ENCODE data around the gene DSC1. TPM values are rescaled to one million over a fixed set of nuclear protein-coding genes. Genes with fewer than 3 reads are reported as not detected.

The DSC1 gene, protein sequence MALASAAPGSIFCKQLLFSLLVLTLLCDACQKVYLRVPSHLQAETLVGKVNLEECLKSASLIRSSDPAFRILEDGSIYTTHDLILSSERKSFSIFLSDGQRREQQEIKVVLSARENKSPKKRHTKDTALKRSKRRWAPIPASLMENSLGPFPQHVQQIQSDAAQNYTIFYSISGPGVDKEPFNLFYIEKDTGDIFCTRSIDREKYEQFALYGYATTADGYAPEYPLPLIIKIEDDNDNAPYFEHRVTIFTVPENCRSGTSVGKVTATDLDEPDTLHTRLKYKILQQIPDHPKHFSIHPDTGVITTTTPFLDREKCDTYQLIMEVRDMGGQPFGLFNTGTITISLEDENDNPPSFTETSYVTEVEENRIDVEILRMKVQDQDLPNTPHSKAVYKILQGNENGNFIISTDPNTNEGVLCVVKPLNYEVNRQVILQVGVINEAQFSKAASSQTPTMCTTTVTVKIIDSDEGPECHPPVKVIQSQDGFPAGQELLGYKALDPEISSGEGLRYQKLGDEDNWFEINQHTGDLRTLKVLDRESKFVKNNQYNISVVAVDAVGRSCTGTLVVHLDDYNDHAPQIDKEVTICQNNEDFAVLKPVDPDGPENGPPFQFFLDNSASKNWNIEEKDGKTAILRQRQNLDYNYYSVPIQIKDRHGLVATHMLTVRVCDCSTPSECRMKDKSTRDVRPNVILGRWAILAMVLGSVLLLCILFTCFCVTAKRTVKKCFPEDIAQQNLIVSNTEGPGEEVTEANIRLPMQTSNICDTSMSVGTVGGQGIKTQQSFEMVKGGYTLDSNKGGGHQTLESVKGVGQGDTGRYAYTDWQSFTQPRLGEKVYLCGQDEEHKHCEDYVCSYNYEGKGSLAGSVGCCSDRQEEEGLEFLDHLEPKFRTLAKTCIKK
- polyA plus RNA-seq = under 1 TPM in 1 of 4 donors, not detected in 3; 0.03 TPM
- long read RNA-seq, donor 1 = 0 reads
- long read RNA-seq, donor 2 = 0 reads
- long read RNA-seq, donor 3 = 0 reads
- long read RNA-seq, donor 4 = 0 reads
- long read RNA-seq, donor 5 = 0 reads
- long read RNA-seq, donor 6 = 0 reads
- long read RNA-seq, donor 7 = 0 reads
- long read RNA-seq, donor 8 = 0 reads
- long read RNA-seq, donor 9 = 0 reads
- long read RNA-seq, donor 10 = 0 reads

DNA sequence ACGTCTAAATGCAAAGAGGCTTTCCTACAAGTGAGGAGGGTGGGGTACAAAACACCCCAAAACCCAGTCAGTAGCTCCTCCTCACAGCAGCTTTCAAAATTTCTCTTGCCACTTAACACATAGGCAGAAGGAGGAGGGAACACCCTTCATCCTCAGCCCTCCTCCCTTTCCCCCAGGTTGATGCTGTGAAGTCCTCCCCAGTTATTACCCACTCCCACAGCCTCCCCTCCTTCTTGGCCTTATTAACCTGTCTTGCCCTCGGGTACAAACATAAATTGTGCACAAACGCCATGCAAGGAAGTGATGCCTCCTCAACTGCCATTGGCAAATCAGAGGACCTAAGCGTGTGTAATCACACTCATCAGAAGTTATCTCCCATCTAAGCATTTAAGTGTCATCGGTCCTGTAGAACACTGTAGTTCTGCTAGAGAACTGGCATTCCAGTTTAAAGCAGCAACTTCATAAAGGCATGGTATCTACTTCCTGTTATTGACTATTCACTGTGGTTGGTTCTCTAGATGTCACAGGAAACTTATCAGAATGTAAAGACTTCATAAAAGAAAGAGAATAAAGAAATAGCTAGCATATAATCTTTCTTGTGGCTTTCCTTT, at the start of gene DSC1:
Gene DSC1 (minus strand): TSS at position 32 of the 611 bp plus-strand sequence. CDS start 262 bp downstream, outside the sequence.
- H3K36me3 ChIP-seq (ENCODE audit: control insufficient read depth in 3 of 3, insufficient read depth in 2 of 3, low read depth in 1 of 3, low read length in 3 of 3) = no peaks in the 10 kb centered on the region
- DNase-seq (no peak), FAIRE-seq (no peak)
- no peaks in the 10 kb centered on the region for H3K27me3 ChIP-seq (ENCODE audit: control insufficient read depth in 3 of 3, insufficient read depth in 3 of 3, low read length in 3 of 3)
- no peak within 1 kb of the TSS for H3K4me3 ChIP-seq (ENCODE audit: low read depth in 1 of 3, low read length in 3 of 3)
- H3K9me3 ChIP-seq (ENCODE audit: control insufficient read depth in 2 of 2, insufficient read depth in 1 of 2, low read depth in 1 of 2, low read length in 1 of 2) = peaks cover 0 to 3% of the 10 kb centered on the region in 2 donors
- no peaks in the 10 kb centered on the region for H3K4me1 ChIP-seq (ENCODE audit: control insufficient read depth in 3 of 3, insufficient read depth in 2 of 3, low read depth in 1 of 3, low read length in 2 of 3)
- H3K27ac ChIP-seq (ENCODE audit: low read depth in 1 of 3, low read length in 2 of 3) = no peak within 1 kb of the TSS
- 62 to 71% (median 70%) methylated on average over 5 of the region's 5 CpGs for WGBS, 3 donors

DNA sequence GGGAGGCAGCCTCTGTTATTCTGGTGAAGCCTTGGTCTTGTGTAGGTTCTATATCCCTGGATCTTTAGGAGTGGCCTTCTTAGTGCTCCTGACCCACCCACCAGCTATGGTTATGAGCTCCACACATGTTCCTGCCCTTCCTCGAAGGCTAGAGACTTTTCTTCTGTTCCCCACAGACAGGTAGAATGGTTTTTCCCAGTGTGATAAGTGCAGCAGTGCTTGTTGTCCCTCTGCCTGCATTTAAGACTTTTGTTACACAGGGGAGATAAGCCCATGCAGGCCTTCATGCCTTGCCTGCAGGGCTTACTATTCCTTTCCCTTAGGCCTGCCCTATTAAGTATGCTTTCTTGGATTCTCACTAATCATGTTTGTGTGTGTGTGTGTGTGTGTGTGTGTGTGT, 48.4 kb upstream of the DSC1 start:
- peak overlapping the region in 2 of 3 donors; percentile 32 to 72 for H3K27ac ChIP-seq (ENCODE audit: low read depth in 1 of 3, low read length in 2 of 3)
- FAIRE-seq (no peak), DNase-seq (peak in 1 of 2 donors; percentile 37)
- WGBS, 3 donors = 13 to 46% (median 14%) methylated on average over 1 of the region's 1 CpG
- H3K27me3 ChIP-seq (ENCODE audit: control insufficient read depth in 3 of 3, insufficient read depth in 3 of 3, low read length in 3 of 3) = no peaks in the 10 kb centered on the region
- H3K4me3 ChIP-seq (ENCODE audit: low read depth in 1 of 3, low read length in 3 of 3) = no peak overlapping the region
- peaks cover 0 to 46% (median 3%) of the 10 kb centered on the region in 3 donors for H3K4me1 ChIP-seq (ENCODE audit: control insufficient read depth in 3 of 3, insufficient read depth in 2 of 3, low read depth in 1 of 3, low read length in 2 of 3)
- no peaks in the 10 kb centered on the region for H3K9me3 ChIP-seq (ENCODE audit: control insufficient read depth in 2 of 2, insufficient read depth in 1 of 2, low read depth in 1 of 2, low read length in 1 of 2)
- H3K36me3 ChIP-seq (ENCODE audit: control insufficient read depth in 3 of 3, insufficient read depth in 2 of 3, low read depth in 1 of 3, low read length in 3 of 3) = no peaks in the 10 kb centered on the region

DNA sequence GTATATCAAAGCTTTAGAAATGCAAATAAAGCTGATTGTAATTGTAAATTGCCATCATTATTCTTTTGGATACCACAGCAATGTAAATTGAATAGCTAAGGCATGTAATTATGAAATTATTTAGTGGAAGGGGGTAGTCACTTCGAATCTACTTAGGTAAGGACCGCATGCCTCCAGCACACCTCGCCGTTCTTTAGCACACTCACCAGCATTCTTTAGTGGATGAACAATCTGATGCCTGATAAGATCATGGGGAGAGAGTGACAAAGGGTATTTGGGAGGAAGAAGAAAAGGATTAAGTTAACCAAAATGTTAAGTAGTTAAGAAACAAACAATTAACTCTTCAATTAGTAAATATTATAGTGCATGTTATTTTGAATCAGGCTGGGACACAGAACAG, 46.4 kb upstream of the DSC1 start:
- H3K36me3 ChIP-seq (ENCODE audit: control insufficient read depth in 3 of 3, insufficient read depth in 2 of 3, low read depth in 1 of 3, low read length in 3 of 3) = no peaks in the 10 kb centered on the region
- H3K4me1 ChIP-seq (ENCODE audit: control insufficient read depth in 3 of 3, insufficient read depth in 2 of 3, low read depth in 1 of 3, low read length in 2 of 3) = peaks cover 0 to 56% (median 7%) of the 10 kb centered on the region in 3 donors
- WGBS, 3 donors = 17 to 60% (median 41%) methylated on average over 4 of the region's 4 CpGs
- H3K27ac ChIP-seq (ENCODE audit: low read depth in 1 of 3, low read length in 2 of 3) = peak overlapping the region in 1 of 3 donors; percentile 90
- no peak for DNase-seq
- no peaks in the 10 kb centered on the region for H3K27me3 ChIP-seq (ENCODE audit: control insufficient read depth in 3 of 3, insufficient read depth in 3 of 3, low read length in 3 of 3)
- FAIRE-seq = no peak
- no peaks in the 10 kb centered on the region for H3K9me3 ChIP-seq (ENCODE audit: control insufficient read depth in 2 of 2, insufficient read depth in 1 of 2, low read depth in 1 of 2, low read length in 1 of 2)
- H3K4me3 ChIP-seq (ENCODE audit: low read depth in 1 of 3, low read length in 3 of 3) = no peak overlapping the region

DNA sequence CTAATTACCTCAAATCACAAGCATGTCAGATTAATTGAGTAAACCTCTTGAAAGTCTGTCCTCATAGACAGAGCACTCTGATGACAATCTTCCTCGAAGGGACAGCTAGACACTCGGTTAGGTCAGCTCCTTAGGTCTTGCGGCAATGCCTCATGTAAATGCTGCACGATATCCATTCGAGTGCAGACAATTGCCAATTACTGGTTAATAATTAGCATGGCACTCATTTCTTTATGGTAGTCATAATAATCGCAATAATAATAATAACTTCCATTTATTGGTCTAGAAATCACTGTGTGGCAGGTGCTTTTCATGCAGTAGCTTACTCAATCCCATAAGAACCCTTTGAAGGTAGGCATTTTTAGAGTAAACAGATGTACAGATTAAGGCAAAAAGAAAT, 44.7 kb upstream of the DSC1 start:
- Histone ChIP-seq H3K27ac (ENCODE audit: low read depth in 1 of 3, low read length in 2 of 3) (peak overlapping the region; percentile 54 to 90 (median 77)), H3K4me3 (ENCODE audit: low read depth in 1 of 3, low read length in 3 of 3) (peak overlapping the region in 1 of 3 donors; percentile 2), H3K36me3 (ENCODE audit: control insufficient read depth in 3 of 3, insufficient read depth in 2 of 3, low read depth in 1 of 3, low read length in 3 of 3) (no peaks in the 10 kb centered on the region), H3K4me1 (ENCODE audit: control insufficient read depth in 3 of 3, insufficient read depth in 2 of 3, low read depth in 1 of 3, low read length in 2 of 3) (peaks cover 0 to 44% (median 7%) of the 10 kb centered on the region in 3 donors), H3K27me3 (ENCODE audit: control insufficient read depth in 3 of 3, insufficient read depth in 3 of 3, low read length in 3 of 3) (no peaks in the 10 kb centered on the region), H3K9me3 (ENCODE audit: control insufficient read depth in 2 of 2, insufficient read depth in 1 of 2, low read depth in 1 of 2, low read length in 1 of 2) (no peaks in the 10 kb centered on the region)
- DNase-seq = peak; percentile 87 to 90
- no peak for FAIRE-seq
- 24 to 67% (median 31%) methylated on average over 6 of the region's 6 CpGs for WGBS, 3 donors

DNA sequence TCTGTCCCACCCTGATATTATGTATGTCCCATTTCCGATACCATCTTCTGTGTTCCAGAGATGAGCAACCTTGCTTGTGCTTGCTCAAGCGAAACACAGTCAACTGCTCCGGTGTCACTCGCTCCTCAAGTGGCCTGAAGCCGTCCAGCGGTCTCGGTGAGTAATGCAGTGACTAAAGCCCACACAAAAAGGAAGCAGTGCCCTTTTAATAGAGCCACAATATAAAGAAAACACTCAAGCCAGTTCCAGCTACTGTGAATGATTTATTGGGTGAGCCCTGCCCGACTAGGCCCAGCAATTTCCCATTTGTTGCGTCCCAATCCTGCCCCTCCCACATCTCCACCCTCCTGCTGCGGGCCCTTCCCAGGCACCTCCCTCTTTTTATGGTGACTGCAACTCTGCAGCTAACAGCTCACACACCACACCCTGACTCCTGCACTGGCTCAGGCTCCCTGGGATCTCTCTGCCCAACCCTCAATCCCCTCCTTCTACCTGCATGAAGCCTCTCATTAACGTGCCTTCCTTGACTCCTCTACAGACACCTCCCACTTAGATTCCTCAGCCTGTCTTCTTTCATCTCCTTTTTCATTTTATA, 44.2 kb upstream of the DSC1 start:
- Histone ChIP-seq H3K9me3 (ENCODE audit: control insufficient read depth in 2 of 2, insufficient read depth in 1 of 2, low read depth in 1 of 2, low read length in 1 of 2) (no peaks in the 10 kb centered on the region), H3K4me1 (ENCODE audit: control insufficient read depth in 3 of 3, insufficient read depth in 2 of 3, low read depth in 1 of 3, low read length in 2 of 3) (peaks cover 0 to 41% (median 7%) of the 10 kb centered on the region in 3 donors), H3K4me3 (ENCODE audit: low read depth in 1 of 3, low read length in 3 of 3) (peak overlapping the region in 1 of 3 donors; percentile 38), H3K27ac (ENCODE audit: low read depth in 1 of 3, low read length in 2 of 3) (peak overlapping the region; percentile 54 to 90 (median 77)), H3K36me3 (ENCODE audit: control insufficient read depth in 3 of 3, insufficient read depth in 2 of 3, low read depth in 1 of 3, low read length in 3 of 3) (no peaks in the 10 kb centered on the region), H3K27me3 (ENCODE audit: control insufficient read depth in 3 of 3, insufficient read depth in 3 of 3, low read length in 3 of 3) (no peaks in the 10 kb centered on the region)
- WGBS, 3 donors = 7 to 19% (median 12%) methylated on average over 11 of the region's 11 CpGs
- FAIRE-seq (peak; percentile 33), DNase-seq (peak; percentile 97 to 99)

DNA sequence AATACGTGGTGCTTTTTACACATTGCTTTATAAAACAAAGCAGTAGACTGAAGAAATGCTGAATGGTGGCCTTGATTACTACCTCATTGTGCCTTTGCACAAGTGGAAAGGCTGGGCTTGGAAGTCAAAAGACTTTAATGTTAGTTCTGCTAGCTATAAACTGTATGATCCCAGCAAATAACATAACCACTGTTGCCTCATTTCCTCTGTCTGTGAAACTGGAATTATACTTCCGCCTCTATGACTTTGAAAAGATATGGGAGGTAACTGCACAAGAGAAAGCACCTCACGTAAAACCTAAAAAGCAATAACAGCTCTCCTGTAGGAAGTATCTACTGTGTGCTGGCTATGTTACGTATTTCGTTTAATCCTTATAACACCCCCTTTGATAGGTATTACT, 43.4 kb upstream of the DSC1 start:
- Histone ChIP-seq H3K36me3 (ENCODE audit: control insufficient read depth in 3 of 3, insufficient read depth in 2 of 3, low read depth in 1 of 3, low read length in 3 of 3) (no peaks in the 10 kb centered on the region), H3K4me1 (ENCODE audit: control insufficient read depth in 3 of 3, insufficient read depth in 2 of 3, low read depth in 1 of 3, low read length in 2 of 3) (peaks cover 0 to 33% (median 6%) of the 10 kb centered on the region in 3 donors), H3K9me3 (ENCODE audit: control insufficient read depth in 2 of 2, insufficient read depth in 1 of 2, low read depth in 1 of 2, low read length in 1 of 2) (no peaks in the 10 kb centered on the region), H3K27ac (ENCODE audit: low read depth in 1 of 3, low read length in 2 of 3) (peak overlapping the region; percentile 64 to 90 (median 86)), H3K27me3 (ENCODE audit: control insufficient read depth in 3 of 3, insufficient read depth in 3 of 3, low read length in 3 of 3) (no peaks in the 10 kb centered on the region), H3K4me3 (ENCODE audit: low read depth in 1 of 3, low read length in 3 of 3) (peak overlapping the region in 1 of 3 donors; percentile 38)
- FAIRE-seq (no peak), DNase-seq (peak; percentile 78)
- 14 to 62% (median 46%) methylated on average over 5 of the region's 5 CpGs for WGBS, 3 donors

DNA sequence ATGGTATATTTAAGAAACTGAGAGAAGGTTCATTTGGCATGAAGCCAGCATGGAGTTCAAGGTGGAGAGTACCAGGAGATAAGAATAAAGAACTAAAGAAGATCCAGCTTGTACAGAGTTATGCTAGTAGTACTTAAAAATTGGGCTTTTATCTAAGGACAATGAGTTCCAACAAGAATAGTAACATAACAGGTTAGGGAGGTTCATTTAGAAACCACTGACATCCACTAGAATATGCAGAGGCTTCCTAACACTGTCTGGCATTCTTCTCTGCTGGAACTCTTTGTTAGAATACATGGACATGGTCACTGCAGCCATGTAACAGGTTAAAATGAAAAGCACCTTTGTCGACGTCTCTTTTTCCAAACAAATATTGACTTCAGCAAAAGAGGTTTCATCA, 42.6 kb upstream of the DSC1 start:
- H3K4me1 ChIP-seq (ENCODE audit: control insufficient read depth in 3 of 3, insufficient read depth in 2 of 3, low read depth in 1 of 3, low read length in 2 of 3) = peaks cover 0 to 27% (median 4%) of the 10 kb centered on the region in 3 donors
- peak; percentile 37 to 47 for DNase-seq
- peak overlapping the region in 1 of 3 donors; percentile 38 for H3K4me3 ChIP-seq (ENCODE audit: low read depth in 1 of 3, low read length in 3 of 3)
- H3K36me3 ChIP-seq (ENCODE audit: control insufficient read depth in 3 of 3, insufficient read depth in 2 of 3, low read depth in 1 of 3, low read length in 3 of 3) = no peaks in the 10 kb centered on the region
- no peak for FAIRE-seq
- WGBS, 3 donors = 17 to 58% (median 45%) methylated on average over 2 of the region's 2 CpGs
- H3K27me3 ChIP-seq (ENCODE audit: control insufficient read depth in 3 of 3, insufficient read depth in 3 of 3, low read length in 3 of 3) = no peaks in the 10 kb centered on the region
- H3K27ac ChIP-seq (ENCODE audit: low read depth in 1 of 3, low read length in 2 of 3) = peak overlapping the region; percentile 59 to 90 (median 64)
- no peaks in the 10 kb centered on the region for H3K9me3 ChIP-seq (ENCODE audit: control insufficient read depth in 2 of 2, insufficient read depth in 1 of 2, low read depth in 1 of 2, low read length in 1 of 2)
